Small intestine (tissue), 7 donors: ENCODE measurements around the gene LRRC75A. TPM values are rescaled to one million over a fixed set of nuclear protein-coding genes. Genes with fewer than 3 reads are reported as not detected.
A peak's percentile ranks its signal among the peaks of the same experiment; 100 is the strongest.
"Not testable (repeated sequence)": the region's sequence is repeated elsewhere in the genome, so short reads cannot be mapped to it uniquely, and the experiment has no call there.

Experiments used
- DNase-seq, 2 donors: peaks; one replicate each; pipeline versions ENCODE4 v3.0.0 to v3.0.0-alpha.2; 2013
- FAIRE-seq: peaks from 2 replicates; lab custom pipeline; 2012; peaks lifted over from hg19 to GRCh38; lab: Jason Lieb, UNC
- H3K27ac ChIP-seq, 3 donors: one replicate each; pipeline ENCODE4 v1.5.1; 2013; ENCODE audit warnings: low read length in 2 of 3, mild to moderate bottlenecking in 2 of 3, control low read depth in 1 of 3, inconsistent platforms in 1 of 3, low read depth in 1 of 3, moderate library complexity in 1 of 3
- H3K27me3 ChIP-seq, 3 donors: one replicate each; pipeline ENCODE4 v1.6.1; 2013; ENCODE audit warnings: low read length in 3 of 3, inconsistent platforms in 1 of 3; ENCODE audit not compliant: control insufficient read depth in 3 of 3, insufficient read depth in 3 of 3
- H3K36me3 ChIP-seq, 3 donors: one replicate each; pipeline ENCODE4 v1.6.1; 2013; ENCODE audit warnings: low read length in 3 of 3, inconsistent platforms in 1 of 3, low read depth in 1 of 3, mild to moderate bottlenecking in 1 of 3, moderate library complexity in 1 of 3; ENCODE audit not compliant: control insufficient read depth in 3 of 3, insufficient read depth in 2 of 3
- H3K4me1 ChIP-seq, 3 donors: one replicate each; pipeline ENCODE4 v1.6.1; 2013; ENCODE audit warnings: low read length in 2 of 3, inconsistent platforms in 1 of 3, low read depth in 1 of 3, mild to moderate bottlenecking in 1 of 3, moderate library complexity in 1 of 3; ENCODE audit not compliant: control insufficient read depth in 3 of 3, insufficient read depth in 2 of 3
- H3K4me3 ChIP-seq, 3 donors: one replicate each; pipeline ENCODE4 v1.5.1; 2013; ENCODE audit warnings: low read length in 3 of 3, control low read depth in 1 of 3, inconsistent platforms in 1 of 3, low read depth in 1 of 3, mild to moderate bottlenecking in 1 of 3, moderate library complexity in 1 of 3
- H3K9me3 ChIP-seq, 2 donors: one replicate each; pipeline ENCODE4 v1.6.1; 2013; ENCODE audit warnings: low read depth in 1 of 2, low read length in 1 of 2; ENCODE audit not compliant: control insufficient read depth in 2 of 2, insufficient read depth in 1 of 2
- WGBS, 3 donors: extraction: QIAGEN DNeasy Blood & Tissue Kit; methylation state at CpG; one replicate each; pipeline ENCODE4 v1.1.7; 2013; 5-methylcytosine and 5-hydroxymethylcytosine counted together
- polyA plus RNA-seq, 4 donors: library from polyadenylated mRNA; stranded (reverse) in 3 of 4; unstranded in 1 of 4; fragments of 200-250 nt in 3 of 4; fragments of 120-200 nt in 1 of 4; gene quantifications; one replicate each; pipeline versions ENCODE4 v1.2.1 to v1.2.3, GENCODE V29; 2013
- donor health status: healthy with polysubstance abuse.
- donor health status: control.
- donor health status: control.
- donor health status: Bipolar disorder and iron deficiency.
- donor health status: healthy.

LRRC75A gene
- polyA plus RNA-seq, 4 donors = 30.5 to 130 (median 64.3) TPM

- WGBS, 3 donors = 72 to 82% (median 82%) methylated on average over 6 to 7 of the region's 7 CpGs
- Histone ChIP-seq H3K9me3 (no peaks in the 10 kb centered on the region), H3K4me3 (no peak overlapping the region), H3K36me3 (peaks cover 0 to 16% (median 0%) of the 10 kb centered on the region in 3 donors), H3K27ac (peak overlapping the region in 1 of 3 donors; percentile 88), H3K4me1 (peaks cover 0 to 20% (median 10%) of the 10 kb centered on the region in 3 donors), H3K27me3 (no peaks in the 10 kb centered on the region)
- FAIRE-seq = no peak
- DNase-seq = no peak
Measured at GRCh38 chr17:16417896-16418684, 73.9 kb downstream of the LRRC75A start.

GRCh38 chr17:16417399-16417798 is 74.6 kb downstream of the LRRC75A start:
- FAIRE-seq = no peak
- no peaks in the 10 kb centered on the region for H3K27me3 ChIP-seq
- no peaks in the 10 kb centered on the region for H3K9me3 ChIP-seq
- H3K4me1 ChIP-seq = peaks cover 0 to 20% (median 10%) of the 10 kb centered on the region in 3 donors
- H3K4me3 ChIP-seq = no peak overlapping the region
- DNase-seq = no peak
- H3K27ac ChIP-seq = peak overlapping the region in 1 of 3 donors; percentile 88
- peaks cover 0 to 12% (median 0%) of the 10 kb centered on the region in 3 donors for H3K36me3 ChIP-seq
- WGBS, 3 donors = 93 to 99% (median 93%) methylated on average over 6 to 7 of the region's 7 CpGs

- peaks cover 0 to 12% (median 0%) of the 10 kb centered on the region in 3 donors for H3K36me3 ChIP-seq
- H3K27ac ChIP-seq = peak within 1 kb of the TSS in 2 of 3 donors; percentile 82 to 99
- WGBS, 3 donors = 23 to 55% (median 55%) methylated on average over 18 to 21 of the region's 21 CpGs
- H3K4me3 ChIP-seq = peak within 1 kb of the TSS; percentile 37 to 58 (median 57)
- H3K27me3 ChIP-seq = no peaks in the 10 kb centered on the region
- peak in 1 of 2 donors; percentile 43 for DNase-seq
- FAIRE-seq = no peak
- H3K4me1 ChIP-seq = peaks cover 0 to 20% (median 10%) of the 10 kb centered on the region in 3 donors
- no peaks in the 10 kb centered on the region for H3K9me3 ChIP-seq
Measured at GRCh38 chr17:16415031-16415924, 76.7 kb downstream of the LRRC75A start, which contains the start of gene TRPV2. TRPV2 (plus strand) TSS chr17:16415571; CDS start chr17:16417669, 2,098 bp downstream.

- FAIRE-seq = no peak
- 25 to 32% (median 31%) methylated on average over 11 to 14 of the region's 14 CpGs for WGBS, 3 donors
- peaks cover 0 to 3% (median 0%) of the 10 kb centered on the region in 3 donors for H3K27me3 ChIP-seq
- peak; percentile 58 to 75 for DNase-seq
- peak overlapping the region in 2 of 3 donors; percentile 19 to 83 for H3K27ac ChIP-seq
- no peaks in the 10 kb centered on the region for H3K36me3 ChIP-seq
- peaks cover 0 to 8% (median 3%) of the 10 kb centered on the region in 3 donors for H3K4me1 ChIP-seq
- no peak overlapping the region for H3K4me3 ChIP-seq
- H3K9me3 ChIP-seq = no peaks in the 10 kb centered on the region
Measured at GRCh38 chr17:16407911-16408588, 83.9 kb downstream of the LRRC75A start.

- peak; percentile 45 to 72 for DNase-seq
- FAIRE-seq = no peak
- Histone ChIP-seq H3K27me3 (peaks cover 0 to 3% (median 0%) of the 10 kb centered on the region in 3 donors), H3K27ac (peak overlapping the region in 2 of 3 donors; percentile 18 to 33), H3K9me3 (no peaks in the 10 kb centered on the region), H3K36me3 (no peaks in the 10 kb centered on the region), H3K4me1 (peaks cover 0 to 8% (median 3%) of the 10 kb centered on the region in 3 donors), H3K4me3 (peak overlapping the region; percentile 23 to 54 (median 50))
- 7 to 8% (median 7%) methylated on average over 57 to 67 of the region's 67 CpGs for WGBS, 3 donors
Measured at GRCh38 chr17:16406742-16407674, 85.0 kb downstream of the LRRC75A start.

GRCh38 chr17:16403847-16404246 is 88.1 kb downstream of the LRRC75A start:
- not testable (repeated sequence) for H3K4me3 ChIP-seq, H3K4me1 ChIP-seq, H3K36me3 ChIP-seq, H3K9me3 ChIP-seq, FAIRE-seq, H3K27ac ChIP-seq, H3K27me3 ChIP-seq, DNase-seq
- 90 to 98% (median 94%) methylated on average over 9 of the region's 9 CpGs for WGBS, 3 donors
